T-cell (primary cell): ENCODE measurements around the gene DUSP12. TPM values are rescaled to one million over a fixed set of nuclear protein-coding genes. Genes with fewer than 3 reads are reported as not detected.

Experiments used
- ATAC-seq, 4 experiments: fragments of 200-7000 bp in 3 of 4; fragments of 150-1000 bp in 1 of 4; cut with Tn5 transposase; replicated peaks in 1 of 4; 1 replicate in 3 of 4; 2 replicates in 1 of 4; pipeline ENCODE4 v1.10.0; 2021; ENCODE audit warnings: moderate library complexity in 3 of 4, mild to moderate bottlenecking in 2 of 4, moderate number of reproducible peaks in 1 of 4
- CTCF ChIA-PET, 2 donors: fragments of 300-600 bp; sonication (Branson Sonifier 250); formaldehyde crosslinking; loops; one replicate each; lab custom pipeline; 2022; ENCODE audit warnings: antibody characterized with exemption in 2 of 2; lab: Charles Lee
- POLR2A ChIA-PET, 2 donors: fragments of 300-600 bp; sonication (Branson Sonifier 250); formaldehyde crosslinking; loops; one replicate each; lab custom pipeline; 2022; ENCODE audit warnings: antibody characterized with exemption in 2 of 2; lab: Charles Lee
- DNase-seq, 35 experiments: peaks; one replicate each; pipeline versions ENCODE4 v3.0.0 to v3.0.0-alpha.2; 2013 to 2023
- H3K27ac ChIP-seq: one replicate; pipeline ENCODE4 v1.5.1; 2013; ENCODE audit warnings: low read length
- H3K27me3 ChIP-seq, 2 experiments: replicated peaks in 1 of 2; 1 replicate in 1 of 2; 2 replicates in 1 of 2; pipeline versions ENCODE4 v1.6.1 to v1.7.0; 2013; ENCODE audit warnings: low read length in 1 of 2, mixed read lengths in 1 of 2; ENCODE audit not compliant: control insufficient read depth in 2 of 2, insufficient read depth in 2 of 2; ENCODE audit errors: extremely low read depth in 1 of 2
- H3K36me3 ChIP-seq, 2 donors: 1 replicate in 1 of 2; 2 replicates in 1 of 2; pipeline versions ENCODE4 v1.6.1 to v1.7.0; 2013; ENCODE audit warnings: low read length in 1 of 2; ENCODE audit not compliant: control insufficient read depth in 2 of 2, insufficient read depth in 1 of 2; ENCODE audit errors: extremely low read depth in 1 of 2
- H3K4me1 ChIP-seq, 2 experiments: 1 replicate in 1 of 2; 2 replicates in 1 of 2; pipeline versions ENCODE4 v1.6.1 to v1.7.0; 2013; ENCODE audit warnings: low read length in 2 of 2, mixed read lengths in 1 of 2; ENCODE audit not compliant: insufficient read depth in 2 of 2, control insufficient read depth in 1 of 2; ENCODE audit errors: extremely low read depth in 1 of 2
- H3K4me3 ChIP-seq, 2 donors: 1 replicate in 1 of 2; 2 replicates in 1 of 2; pipeline versions ENCODE4 v1.5.1 to v1.7.0; 2013; ENCODE audit warnings: mild to moderate bottlenecking in 2 of 2, low read length in 1 of 2, moderate library complexity in 1 of 2; ENCODE audit not compliant: control insufficient read depth in 1 of 2; ENCODE audit errors: extremely low read depth in 1 of 2
- H3K9me3 ChIP-seq: 2 replicates; pipeline ENCODE4 v1.7.0; 2013
- H3K27ac Mint-ChIP-seq, 2 donors: one replicate each; pipeline ENCODE4 v1.8.0; 2020 to 2021; ENCODE audit warnings: mild to moderate bottlenecking in 2 of 2, mixed read lengths in 2 of 2
- H3K27me3 Mint-ChIP-seq, 2 donors: one replicate each; pipeline ENCODE4 v1.8.0; 2021 to 2022; ENCODE audit warnings: mixed read lengths in 2 of 2
- H3K36me3 Mint-ChIP-seq: one replicate; pipeline ENCODE4 v1.8.0; 2021; ENCODE audit warnings: mixed read lengths
- H3K4me1 Mint-ChIP-seq, 3 donors: one replicate each; pipeline ENCODE4 v1.8.0; 2020 to 2022; ENCODE audit warnings: mixed read lengths in 3 of 3, mild to moderate bottlenecking in 1 of 3
- H3K4me3 Mint-ChIP-seq, 3 donors: one replicate each; pipeline ENCODE4 v1.8.0; 2020 to 2022; ENCODE audit warnings: mild to moderate bottlenecking in 3 of 3, mixed read lengths in 3 of 3, moderate library complexity in 3 of 3
- H3K9me3 Mint-ChIP-seq, 3 donors: one replicate each; pipeline ENCODE4 v1.8.0; 2020 to 2022; ENCODE audit warnings: mixed read lengths in 3 of 3
- WGBS: methylation state at CpG from one replicate; pipeline ENCODE4 v1.1.5; 2013; ENCODE audit warnings: missing lambda C conversion rate; ENCODE audit not compliant: insufficient coverage; 5-methylcytosine and 5-hydroxymethylcytosine counted together
- total RNA-seq, 35 experiments: library from RNA in 6 of 35; stranded (reverse) in 6 of 35; fragments of 120-200 nt in 1 of 35; gene quantifications; one replicate each; pipeline versions ENCODE4 v1.2.1 to v1.2.4 and lab custom pipeline; 2013 to 2026

Gene DUSP12
- total RNA-seq, 5 donors from 2014 or later (not counting 1 experiment from before 2014, with no cell fraction given): 18.9 to 33.5 (median 29.1) TPM

GRCh38 chr1:161805399-161806197, 56.0 kb downstream of the DUSP12 start:
- ChIA-PET POLR2A (no interaction called here), CTCF (interaction anchor here in 1 of 2 donors (0.7 kb wide), 1 partner anchor 9 kb away, joined by 5 read pairs; no protein-coding TSS in a partner anchor)
- DNase-seq: no peak
- H3K4me1 ChIP-seq: no peaks in the 10 kb centered on the region
- Mint-ChIP-seq H3K27me3 (no peaks in the 10 kb centered on the region), H3K9me3 (peaks cover 0 to 9% (median 8%) of the 10 kb centered on the region in 3 donors), H3K4me3 (no peak overlapping the region), H3K27ac (peak overlapping the region; percentile 11 to 46), H3K36me3 (peaks cover 64% of the 10 kb centered on the region), H3K4me1 (peaks cover 12 to 23% (median 17%) of the 10 kb centered on the region in 3 donors)
- no peak overlapping the region for H3K27ac ChIP-seq
- H3K9me3 ChIP-seq: peaks cover 3% of the 10 kb centered on the region
- no CpG with 5 or more reads among the region's 3 CpGs for WGBS
- H3K4me3 ChIP-seq: no peak overlapping the region
- ATAC-seq: no peak
- peaks cover 8 to 39% of the 10 kb centered on the region in 2 donors for H3K36me3 ChIP-seq
- H3K27me3 ChIP-seq: no peaks in the 10 kb centered on the region

Other genes starting within 250 kb of the DUSP12 start
- under 1 TPM; 0.49 to 0.80 (median 0.72) TPM for gene FCGR2A, start 244.3 kb upstream of the DUSP12 start, total RNA-seq
- 10 to 100 TPM in 1 of 5 donors, 1 to 10 TPM in 2, under 1 TPM in 1, not detected in 1; 0.30 to 22.7 (median 5.7) TPM for gene HSPA6, start 225.2 kb upstream of the DUSP12 start, total RNA-seq
- gene FCGR3A, start 200.0 kb upstream of the DUSP12 start, total RNA-seq: 10 to 100 TPM in 1 of 5 donors, 1 to 10 TPM in 4; 3.8 to 43.9 (median 4.9) TPM
- under 1 TPM in 3 of 5 donors, not detected in 2; 0.42 to 0.88 (median 0.60) TPM for gene FCGR3B, start 118.6 kb upstream of the DUSP12 start, total RNA-seq
- gene FCGR2B, start 86.6 kb upstream of the DUSP12 start, total RNA-seq: 1 to 10 TPM in 4 of 5 donors, under 1 TPM in 1; 0.80 to 3.9 (median 1.7) TPM
- gene FCRLA, start 42.6 kb upstream of the DUSP12 start, total RNA-seq: 1 to 10 TPM in 3 of 5 donors, under 1 TPM in 2; 0.68 to 6.5 (median 2.7) TPM
- 1 to 10 TPM in 1 of 5 donors, under 1 TPM in 4; 0.48 to 1.1 (median 0.75) TPM for gene FCRLB, start 28.2 kb upstream of the DUSP12 start, total RNA-seq
- gene ATF6, start 16.5 kb downstream of the DUSP12 start, total RNA-seq: 10 to 100 TPM; 18.7 to 27.6 (median 21.9) TPM